MM.1S (cell line): Measurements from ENCODE around the gene PRKG1.

Experiments
- DNase-seq: peaks from one replicate; pipeline ENCODE4 v3.0.0-alpha.2; 2015
- H2AFZ ChIP-seq: fragments of 300-600 bp; sonication (generic); 2 replicates; pipeline ENCODE4 v1.6.0; 2016; ENCODE audit warnings: antibody characterized with exemption, low read length
- H3F3A ChIP-seq: fragments of 300-600 bp; sonication (generic); 2 replicates; pipeline ENCODE4 v1.6.1; 2016; ENCODE audit warnings: mild to moderate bottlenecking, antibody characterized with exemption, low read length, moderate library complexity, mixed read lengths; ENCODE audit not compliant: insufficient read depth
- H3K27ac ChIP-seq: fragments of 300-600 bp; sonication (generic); 2 replicates; pipeline ENCODE4 v1.5.1; 2016; ENCODE audit warnings: mild to moderate bottlenecking, low read length
- H3K27me3 ChIP-seq: fragments of 300-600 bp; sonication (generic); replicated peaks from 2 replicates; pipeline ENCODE4 v1.6.0; 2016; ENCODE audit warnings: low read length; ENCODE audit not compliant: insufficient read depth
- H3K36me3 ChIP-seq: fragments of 300-600 bp; sonication (generic); replicated peaks from 2 replicates; pipeline ENCODE4 v1.6.1; 2016; ENCODE audit warnings: mild to moderate bottlenecking, low read length, mixed read lengths; ENCODE audit not compliant: insufficient read depth
- H3K4me1 ChIP-seq: fragments of 300-600 bp; sonication (generic); 2 replicates; pipeline ENCODE4 v1.6.1; 2016; ENCODE audit warnings: low read length, mixed read lengths
- H3K4me2 ChIP-seq: fragments of 300-600 bp; sonication (generic); 2 replicates; pipeline ENCODE4 v1.6.0; 2016; ENCODE audit warnings: low read depth, low read length
- H3K4me3 ChIP-seq: fragments of 300-600 bp; sonication (generic); 2 replicates; pipeline ENCODE4 v1.5.1; 2016; ENCODE audit warnings: low read length, mixed read lengths
- H3K79me2 ChIP-seq: fragments of 300-600 bp; sonication (generic); 2 replicates; pipeline ENCODE4 v1.6.1; 2016; ENCODE audit warnings: mixed run types, low read length, mixed read lengths
- H3K9ac ChIP-seq: fragments of 300-600 bp; sonication (generic); 2 replicates; pipeline ENCODE4 v1.6.1; 2016; ENCODE audit warnings: low read length, mixed read lengths
- H3K9me2 ChIP-seq: fragments of 300-600 bp; sonication (generic); replicated peaks from 2 replicates; pipeline ENCODE4 v1.6.1; 2016; ENCODE audit warnings: mild to moderate bottlenecking, low read length, mixed read lengths; ENCODE audit not compliant: insufficient read depth
- H3K9me3 ChIP-seq: fragments of 300-600 bp; sonication (generic); replicated peaks from 2 replicates; pipeline ENCODE4 v1.6.1; 2016; ENCODE audit warnings: mild to moderate bottlenecking, low read length, mixed read lengths; ENCODE audit not compliant: insufficient read depth
- H4K20me1 ChIP-seq: fragments of 300-600 bp; sonication (generic); 2 replicates; pipeline ENCODE4 v1.6.1; 2016; ENCODE audit warnings: mild to moderate bottlenecking, low read length, moderate library complexity, mixed read lengths; ENCODE audit not compliant: insufficient read depth
- CTCF ChIP-seq: fragments of 300-600 bp; sonication (generic); IDR thresholded peaks from 2 replicates; pipeline ENCODE4 v1.5.1; 2016; ENCODE audit warnings: antibody characterized with exemption, low read length, mixed read lengths
- EZH2 ChIP-seq: fragments of 300-600 bp; sonication (generic); optimal IDR thresholded peaks from 2 replicates; pipeline ENCODE3; 2017; ENCODE audit warnings: low read depth, mild to moderate bottlenecking, antibody characterized with exemption, low read length, mixed read lengths
- EZH2phosphoT487 ChIP-seq: fragments of 300-600 bp; sonication (generic); IDR thresholded peaks from 2 replicates; pipeline ENCODE4 v1.6.1; 2018; ENCODE audit warnings: antibody characterized with exemption, low read length

PRKG1 gene

GRCh38 chr10:52078397-52078937, 1004.2 kb downstream of the PRKG1 start:
- Histone ChIP-seq H3K9ac (no peak overlapping the region), H3K27ac (no peak overlapping the region), H3K4me3 (no peak overlapping the region), H3K79me2 (no peaks in the 10 kb centered on the region), H2AFZ (no peak overlapping the region), H3K9me3 (no peaks in the 10 kb centered on the region), H4K20me1 (no peaks in the 10 kb centered on the region), H3K4me2 (no peak overlapping the region), H3K9me2 (no peaks in the 10 kb centered on the region), H3K4me1 (no peaks in the 10 kb centered on the region), H3K27me3 (no peaks in the 10 kb centered on the region), H3F3A (no peaks in the 10 kb centered on the region), H3K36me3 (no peaks in the 10 kb centered on the region)
- no peak for TF ChIP-seq CTCF
- no peak for TF ChIP-seq EZH2phosphoT487
- no peak for TF ChIP-seq EZH2
- no peak for DNase-seq

GRCh38 chr10:52082307-52082706, 1008.0 kb downstream of the PRKG1 start:
- Histone ChIP-seq H3F3A (no peaks in the 10 kb centered on the region), H3K4me3 (no peak overlapping the region), H4K20me1 (no peaks in the 10 kb centered on the region), H3K9me3 (no peaks in the 10 kb centered on the region), H3K9me2 (no peaks in the 10 kb centered on the region), H3K4me1 (no peaks in the 10 kb centered on the region), H3K4me2 (no peak overlapping the region), H3K36me3 (no peaks in the 10 kb centered on the region), H2AFZ (no peak overlapping the region), H3K9ac (no peak overlapping the region), H3K27ac (no peak overlapping the region), H3K27me3 (no peaks in the 10 kb centered on the region), H3K79me2 (no peaks in the 10 kb centered on the region)
- peak; percentile 14 for DNase-seq
- TF ChIP-seq EZH2 = no peak
- no peak for TF ChIP-seq CTCF
- no peak for TF ChIP-seq EZH2phosphoT487

GRCh38 chr10:52083422-52083821, 1009.1 kb downstream of the PRKG1 start:
- Histone ChIP-seq H3K27me3 (no peaks in the 10 kb centered on the region), H3F3A (no peaks in the 10 kb centered on the region), H3K36me3 (no peaks in the 10 kb centered on the region), H4K20me1 (no peaks in the 10 kb centered on the region), H3K9me2 (no peaks in the 10 kb centered on the region), H3K4me2 (no peak overlapping the region), H3K9ac (no peak overlapping the region), H2AFZ (no peak overlapping the region), H3K9me3 (no peaks in the 10 kb centered on the region), H3K4me1 (no peaks in the 10 kb centered on the region), H3K27ac (no peak overlapping the region), H3K4me3 (no peak overlapping the region), H3K79me2 (no peaks in the 10 kb centered on the region)
- TF ChIP-seq EZH2phosphoT487 (no peak), EZH2 (no peak), CTCF (no peak)
- no peak for DNase-seq
